IPS-18c (cell line): ENCODE results near the gene FRMD4B.

Experiments
- H3K4me3 ChIP-seq: 2 replicates; pipeline ENCODE4 v1.7.0; 2013; ENCODE audit warnings: low read depth, mild to moderate bottlenecking, low read length, moderate library complexity; ENCODE audit not compliant: insufficient read depth
- H3K9me3 ChIP-seq: one replicate; pipeline ENCODE4 v1.6.1; 2013; ENCODE audit warnings: mild to moderate bottlenecking, low read length, moderate library complexity; ENCODE audit not compliant: control insufficient read depth, insufficient read depth

FRMD4B gene

DNA sequence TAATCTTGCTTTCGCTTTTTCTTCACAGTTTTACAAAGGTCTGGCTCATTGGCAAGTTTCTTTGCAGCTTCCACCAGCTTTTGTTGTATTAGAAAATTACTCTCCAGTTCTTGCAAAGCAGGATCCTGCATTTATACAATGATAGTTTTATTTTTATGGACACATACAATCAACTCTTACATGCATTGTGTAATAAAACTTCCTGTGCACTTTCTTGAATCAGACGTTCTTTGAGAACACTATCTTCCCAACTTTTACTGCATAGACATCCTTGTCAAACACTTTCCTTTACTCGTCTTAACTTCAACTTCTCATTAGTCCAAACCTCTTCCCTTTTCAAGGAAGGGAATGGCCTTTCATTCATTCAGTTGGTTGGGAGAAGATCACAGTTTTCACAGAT, 192.1 kb downstream of the FRMD4B start:
- Histone ChIP-seq H3K4me3 (no peak overlapping the region), H3K9me3 (no peaks in the 10 kb centered on the region)

DNA sequence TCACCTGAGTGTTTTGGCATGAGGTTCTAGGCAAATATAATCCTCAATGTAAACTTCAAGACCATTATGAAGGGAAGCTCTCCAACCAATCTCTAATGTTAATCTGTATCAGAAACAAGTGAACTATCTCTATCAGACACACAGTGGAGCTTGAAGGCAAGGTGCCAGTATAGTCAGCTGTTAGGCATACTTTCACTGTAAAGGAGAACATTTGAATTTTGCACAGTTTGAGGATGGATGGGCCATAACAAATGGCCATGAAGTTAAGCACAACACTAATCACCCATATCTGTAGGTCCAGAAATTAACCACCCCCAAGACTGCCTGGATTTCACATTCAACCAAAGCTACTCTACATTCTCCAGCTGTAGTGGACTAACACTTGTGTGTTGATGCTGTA, 194.4 kb downstream of the FRMD4B start:
- no peaks in the 10 kb centered on the region for H3K9me3 ChIP-seq
- no peak overlapping the region for H3K4me3 ChIP-seq

DNA sequence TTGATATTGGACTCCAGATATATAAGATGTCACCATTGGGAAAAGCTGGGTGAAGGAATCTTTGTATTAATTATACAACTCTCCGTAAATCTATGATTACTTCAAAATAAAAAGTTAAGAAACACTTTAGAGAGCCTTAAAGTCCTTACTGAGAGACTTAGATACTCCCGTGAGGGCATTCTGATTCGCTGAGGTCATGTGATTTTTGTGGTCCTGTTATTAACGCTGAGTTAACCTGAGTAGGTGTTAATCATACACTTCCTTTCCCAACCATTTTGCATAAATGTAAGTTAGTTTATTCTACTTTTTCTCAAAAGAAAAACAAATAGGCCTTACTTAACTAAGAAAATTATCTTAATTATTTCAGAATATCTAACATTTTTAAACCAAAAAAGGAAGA, 196.4 kb downstream of the FRMD4B start:
- Histone ChIP-seq H3K4me3 (no peak overlapping the region), H3K9me3 (no peaks in the 10 kb centered on the region)

DNA sequence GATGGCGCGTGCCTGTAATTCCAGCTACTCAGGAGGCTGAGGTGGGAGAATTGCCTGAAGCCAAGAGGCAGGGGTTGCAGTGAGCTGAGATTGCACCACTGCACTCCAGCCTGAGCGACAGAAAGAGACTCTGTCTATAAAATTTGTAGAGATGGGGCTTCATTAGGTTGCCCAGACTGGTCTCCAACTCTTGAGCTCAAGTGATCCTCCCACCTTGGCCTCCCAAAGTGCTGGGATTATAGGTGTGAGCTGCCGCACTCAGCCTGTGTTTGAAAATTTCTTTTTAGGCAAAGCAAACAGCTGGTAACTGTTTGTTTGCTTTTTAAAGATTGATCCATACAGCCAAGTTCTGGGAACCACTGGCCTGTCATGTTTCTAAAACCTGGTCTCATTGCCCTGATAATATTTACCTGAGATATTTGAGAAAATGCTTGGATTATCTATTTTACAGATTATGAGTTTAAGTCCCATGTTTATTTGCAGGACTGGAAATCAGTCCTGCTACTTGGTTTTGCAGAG, 199.3 kb downstream of the FRMD4B start:
- Histone ChIP-seq H3K9me3 (no peaks in the 10 kb centered on the region), H3K4me3 (no peak overlapping the region)

DNA sequence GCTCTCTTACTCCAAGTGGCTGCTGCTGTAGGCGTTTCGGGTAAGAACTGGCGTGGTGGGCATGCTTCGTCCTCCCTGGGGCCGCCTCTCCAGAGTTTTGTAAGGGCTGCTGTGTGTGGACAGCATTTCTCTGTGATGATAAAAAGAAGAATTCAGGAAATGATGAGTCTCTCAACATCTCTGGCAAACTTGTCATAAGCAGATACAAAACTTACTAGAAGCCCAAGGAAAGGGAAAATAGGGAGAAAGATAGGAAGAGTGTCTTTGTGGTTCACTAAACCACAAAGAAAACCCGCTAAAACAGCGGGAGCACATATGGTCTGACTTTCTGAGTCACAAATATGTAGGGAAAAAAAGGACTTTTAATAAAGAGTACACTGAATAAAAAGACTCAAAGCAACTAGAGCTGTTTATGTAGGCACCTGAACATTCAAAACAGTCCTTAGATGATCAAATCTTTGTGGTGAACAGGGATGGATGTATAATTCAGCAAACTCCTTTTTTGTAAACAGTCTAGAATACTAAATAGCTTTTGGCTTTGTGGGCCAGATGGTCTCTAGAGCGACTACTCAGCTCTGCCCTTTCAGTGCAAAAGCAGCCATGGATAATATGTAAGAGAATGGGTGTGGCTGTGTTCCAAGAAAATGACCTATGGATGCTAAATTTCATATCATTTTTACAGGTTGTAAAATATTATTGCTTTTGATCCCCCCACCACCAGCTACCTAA, 203.1 kb downstream of the FRMD4B start:
- Histone ChIP-seq H3K9me3 (no peaks in the 10 kb centered on the region), H3K4me3 (no peak overlapping the region)

DNA sequence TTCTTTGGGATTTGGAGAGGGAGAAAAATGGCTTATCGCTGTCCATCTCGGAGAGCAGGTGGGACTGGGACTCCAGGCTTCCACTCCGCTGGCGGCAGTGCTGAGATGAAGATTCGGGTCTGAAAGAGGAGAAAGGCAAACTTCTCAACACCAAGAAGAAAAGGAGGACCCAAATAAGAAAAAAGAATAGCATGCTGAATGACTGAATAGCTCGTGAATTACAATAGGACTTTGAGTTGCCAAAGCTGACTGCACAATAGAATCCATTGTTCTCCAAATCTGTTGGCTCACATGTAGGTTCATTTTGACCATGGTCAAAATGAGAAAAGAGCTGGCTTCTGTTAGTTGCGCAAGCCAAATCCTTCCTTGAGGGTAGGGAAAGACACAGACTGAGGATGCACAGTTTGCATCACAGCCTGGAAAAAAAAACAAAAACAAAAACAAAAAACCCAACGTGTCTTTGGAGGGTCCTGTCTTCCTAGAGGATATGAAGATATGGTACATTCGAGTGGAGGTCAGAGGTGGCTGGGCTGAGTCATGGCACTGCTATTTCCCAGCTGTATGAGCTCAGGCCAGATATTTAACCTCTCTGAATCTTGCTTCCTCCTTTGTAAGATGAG, 204.2 kb downstream of the FRMD4B start:
- Histone ChIP-seq H3K4me3 (no peak overlapping the region), H3K9me3 (no peaks in the 10 kb centered on the region)

DNA sequence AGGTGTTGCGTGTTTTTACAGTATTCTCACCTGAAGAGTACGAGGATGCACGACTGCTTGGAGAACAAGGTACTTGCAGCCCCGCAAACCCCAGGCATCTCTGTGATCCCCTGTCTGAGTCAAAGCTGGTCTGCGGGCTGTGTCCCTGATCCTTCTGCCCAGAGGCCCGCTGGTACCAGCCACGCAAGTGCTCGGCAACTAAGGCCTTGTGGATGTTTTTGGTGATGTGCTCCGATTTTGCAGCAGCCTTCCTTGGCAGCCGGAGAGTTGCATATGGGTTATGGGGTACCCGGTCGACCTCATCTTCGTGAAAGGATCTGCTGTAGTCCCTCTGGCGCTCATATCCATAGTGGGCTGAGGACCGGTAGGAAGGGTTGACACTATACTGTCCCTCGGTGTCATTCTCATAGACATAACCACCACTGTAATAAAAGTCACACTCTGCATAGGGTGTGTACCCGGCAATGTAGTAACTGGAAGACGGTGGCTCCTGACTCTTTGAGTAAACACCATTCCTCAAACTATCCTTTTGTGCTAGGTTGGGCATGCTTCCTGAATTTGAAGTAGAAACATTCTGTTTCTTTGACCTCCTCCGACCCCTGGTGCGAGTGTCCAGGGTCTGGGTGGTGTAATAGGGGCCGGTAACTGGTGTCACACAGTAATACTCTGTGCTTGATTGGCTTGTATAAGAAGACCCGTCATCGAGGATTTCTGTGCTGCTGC, 204.9 kb downstream of the FRMD4B start:
- H3K4me3 ChIP-seq, result 0 out of 2 replicates have a peak overlapping the region, but pooled peaks have one; percentile 4
- H3K9me3 ChIP-seq, result no peaks in the 10 kb centered on the region

DNA sequence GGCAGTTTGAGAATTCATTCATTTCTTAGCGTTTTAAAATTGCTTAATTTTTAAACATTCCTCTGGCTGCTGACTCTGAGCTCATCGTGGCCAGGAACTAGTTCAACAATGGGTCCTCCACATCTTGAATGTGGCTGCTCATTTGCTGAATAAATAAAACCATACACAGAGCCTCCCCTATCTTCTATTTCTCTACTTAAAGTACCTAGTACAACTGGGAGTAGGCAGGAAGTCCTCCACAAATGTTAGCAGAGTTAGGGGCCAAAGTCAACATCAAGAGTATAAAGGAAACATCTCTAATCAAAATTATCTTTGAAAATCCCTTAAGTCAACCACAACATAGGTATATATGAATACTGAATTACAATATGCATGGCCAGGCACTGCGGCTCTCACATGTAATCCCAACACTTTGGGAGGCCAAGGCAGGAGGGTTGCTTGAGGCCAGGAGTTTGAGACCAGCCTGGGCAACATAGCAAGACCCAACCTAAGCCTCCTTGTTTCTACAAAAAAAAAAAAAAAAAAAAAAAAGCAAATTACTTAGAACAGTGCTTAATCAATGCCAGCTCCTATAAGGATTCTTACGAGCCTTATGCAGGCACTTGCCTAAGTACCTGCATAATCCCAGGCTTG, 206.0 kb downstream of the FRMD4B start:
- H3K9me3 ChIP-seq, result no peaks in the 10 kb centered on the region
- H3K4me3 ChIP-seq, result no peak overlapping the region

DNA sequence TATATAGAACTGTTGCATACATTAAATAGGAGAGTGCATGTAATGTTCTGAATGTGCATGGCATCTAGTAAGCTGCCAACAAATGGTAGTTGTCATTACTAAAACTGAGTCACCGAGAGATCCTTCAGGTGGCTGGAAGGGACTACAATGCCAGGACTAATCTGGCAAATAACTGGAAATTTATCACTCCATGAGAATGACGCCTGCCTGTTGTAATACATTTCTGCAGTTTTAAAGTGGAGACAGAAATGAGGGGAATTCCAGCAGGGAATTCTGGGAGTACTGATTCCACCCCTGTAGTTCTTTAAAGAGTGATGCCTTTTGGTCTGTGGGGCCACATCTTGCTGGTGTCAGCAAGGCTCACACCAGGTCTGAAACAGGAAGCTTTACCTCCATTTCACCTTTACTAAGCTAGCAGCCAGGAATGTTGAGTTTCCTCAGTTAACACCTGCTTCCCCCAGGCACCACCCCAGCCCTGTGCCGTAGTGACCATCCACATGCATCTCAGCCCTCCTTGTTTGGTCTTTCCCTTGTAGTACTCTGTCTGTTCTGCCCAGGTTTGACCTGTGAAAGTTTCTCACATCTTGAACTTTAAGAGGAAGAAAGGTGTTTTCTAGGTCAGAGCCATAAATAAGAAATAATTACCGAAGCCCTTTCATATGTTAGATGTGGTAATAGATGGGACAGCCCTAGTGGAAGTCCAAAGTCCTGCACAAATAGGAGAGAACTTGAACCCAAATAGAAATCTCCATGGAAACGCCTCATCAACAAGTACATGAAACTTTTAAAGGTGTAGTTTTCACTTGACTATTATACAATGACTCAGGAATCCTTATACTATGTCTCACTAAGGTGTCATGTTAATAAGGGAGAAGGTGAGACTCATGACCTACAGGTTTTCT, 206.8 kb downstream of the FRMD4B start:
- Histone ChIP-seq H3K4me3 (no peak overlapping the region), H3K9me3 (no peaks in the 10 kb centered on the region)

DNA sequence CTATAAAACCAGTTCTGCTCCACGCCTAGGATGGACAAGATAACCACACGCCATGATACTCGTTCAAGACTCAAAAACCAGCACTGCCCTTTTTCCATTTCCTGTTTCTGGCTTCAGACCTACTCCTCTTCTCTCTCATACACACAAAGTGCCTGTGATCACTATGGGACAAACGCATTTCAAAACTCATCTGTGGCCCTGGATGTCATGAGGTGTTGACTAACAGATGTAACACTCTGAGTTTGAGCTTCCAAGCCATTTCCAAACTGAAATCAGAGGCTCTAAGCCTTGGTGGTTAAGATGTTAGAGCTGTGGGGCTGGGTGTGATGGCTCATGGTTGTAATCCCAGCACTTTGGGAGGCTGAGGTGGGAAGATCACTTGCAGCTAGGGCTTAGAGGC, 207.8 kb downstream of the FRMD4B start:
- H3K4me3 ChIP-seq, result no peak overlapping the region
- H3K9me3 ChIP-seq, result no peaks in the 10 kb centered on the region

DNA sequence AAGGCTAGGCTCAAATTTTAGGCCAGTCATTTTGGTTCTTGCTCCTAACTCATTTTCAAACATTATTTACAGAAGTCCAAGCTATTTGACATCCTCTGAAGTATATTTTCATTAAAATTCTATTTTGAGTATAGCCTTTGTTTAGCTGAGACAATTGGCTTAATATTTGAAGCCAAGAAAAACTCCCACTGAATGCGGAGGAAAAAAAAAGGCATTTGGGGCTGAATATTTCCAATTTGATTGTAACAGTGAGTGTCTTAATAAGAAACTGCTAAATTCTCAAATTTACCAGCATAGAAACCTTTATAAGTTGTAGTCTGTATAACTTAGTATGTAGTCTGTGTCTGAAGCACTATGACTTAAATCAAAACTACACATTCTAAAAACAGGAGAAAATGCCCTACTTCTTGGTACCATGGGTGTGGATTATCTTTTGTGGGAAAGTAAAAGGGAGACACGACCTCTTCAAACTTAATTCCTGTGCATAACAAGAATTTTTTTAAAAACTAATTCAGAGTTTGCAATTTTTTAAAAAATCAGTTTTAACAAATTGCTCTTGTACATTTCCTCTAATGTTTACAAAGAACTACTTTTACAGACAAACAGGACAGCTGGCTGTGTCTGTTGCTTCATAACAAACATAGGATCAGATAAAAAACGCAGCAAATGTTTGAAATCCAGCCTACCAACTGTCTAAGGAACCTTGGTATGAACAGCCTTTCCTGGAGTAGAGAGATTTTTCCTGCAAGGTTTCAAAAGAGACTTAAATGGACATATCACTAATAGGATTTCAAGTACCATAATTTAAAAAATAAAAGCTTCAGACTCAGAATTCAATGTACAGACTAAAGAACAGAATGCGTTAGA, 210.8 kb downstream of the FRMD4B start:
- Histone ChIP-seq H3K4me3 (no peak overlapping the region), H3K9me3 (no peaks in the 10 kb centered on the region)

DNA sequence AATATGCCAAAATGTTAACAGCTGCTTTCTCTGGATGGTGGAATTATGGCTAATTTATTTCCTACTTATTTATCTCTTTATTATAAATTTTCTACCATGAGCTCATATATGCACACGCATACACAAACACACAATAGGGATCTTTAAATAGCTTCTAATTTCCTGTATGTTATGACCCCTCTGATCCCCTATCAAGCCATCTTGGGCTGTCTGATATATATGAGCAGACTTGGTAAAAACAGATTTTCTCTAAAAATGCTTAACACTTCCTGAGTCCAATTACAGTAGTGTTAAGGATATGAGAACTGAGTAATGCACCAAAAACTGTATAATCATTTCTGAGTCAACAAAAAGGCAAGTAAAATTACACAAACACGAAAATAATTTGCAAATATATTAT, 211.4 kb downstream of the FRMD4B start:
- no peak overlapping the region for H3K4me3 ChIP-seq

DNA sequence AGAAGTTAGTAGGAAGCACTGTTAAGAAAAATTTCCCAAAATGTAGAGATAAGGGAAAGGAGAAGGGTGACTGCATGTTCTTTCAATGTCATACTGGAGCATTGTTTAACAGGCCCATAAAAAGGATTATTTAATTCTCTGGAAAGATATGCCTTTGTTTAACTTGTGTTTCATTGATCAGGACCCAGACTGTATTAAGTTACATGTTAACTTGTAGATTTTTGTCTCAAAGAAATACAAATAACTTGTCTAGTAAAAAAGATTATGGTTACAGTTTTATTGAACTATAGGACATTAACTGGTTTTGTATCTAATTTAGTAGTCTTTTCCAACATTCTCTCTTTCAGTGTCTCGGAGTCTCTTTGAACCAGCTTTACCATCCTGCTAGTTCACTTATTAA, 213.8 kb downstream of the FRMD4B start:
- Histone ChIP-seq H3K9me3 (no peaks in the 10 kb centered on the region), H3K4me3 (no peak overlapping the region)

More for the DNA sequence above, 211.4 kb downstream of the FRMD4B start:
- no peaks in the 10 kb centered on the region for H3K9me3 ChIP-seq

DNA sequence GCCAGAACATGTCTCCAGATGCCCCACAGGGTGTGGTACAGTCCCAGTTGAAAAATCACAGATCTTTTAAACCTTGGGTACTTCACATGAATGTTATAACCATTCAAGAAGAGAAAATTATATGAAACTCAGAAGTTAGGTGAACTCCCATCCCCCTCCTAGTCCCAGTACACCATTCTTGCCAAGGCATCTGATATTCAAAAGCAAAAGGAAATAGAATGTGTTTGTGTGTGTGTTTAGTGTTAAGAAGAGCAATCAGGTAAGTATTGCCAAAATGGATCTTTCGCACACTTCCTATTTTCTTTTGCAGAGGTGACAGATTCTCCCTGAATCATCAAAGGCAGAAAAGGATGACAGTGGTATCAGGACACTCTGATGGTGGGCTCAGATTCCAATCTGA, 219.4 kb downstream of the FRMD4B start:
- no peaks in the 10 kb centered on the region for H3K9me3 ChIP-seq

DNA sequence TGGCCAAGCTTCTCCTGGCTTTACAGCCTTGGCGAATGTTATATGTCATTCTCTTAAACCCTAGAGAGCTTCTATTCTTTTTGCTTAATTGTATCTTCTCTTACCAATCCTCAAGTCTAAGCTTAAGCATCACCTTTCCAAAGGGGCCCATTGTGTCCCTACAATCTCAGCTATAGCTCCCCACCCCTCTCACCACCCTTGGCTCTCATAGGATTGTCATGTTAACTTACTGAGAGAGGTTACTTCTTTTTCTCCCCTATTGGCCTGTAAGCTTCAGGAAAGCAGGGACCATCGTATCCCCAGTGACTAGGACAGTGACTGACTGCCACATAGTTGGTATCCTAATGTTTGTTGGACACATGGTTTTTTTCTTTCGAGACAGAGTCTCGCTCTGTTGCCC, 220.1 kb downstream of the FRMD4B start:
- no peaks in the 10 kb centered on the region for H3K9me3 ChIP-seq

More for the DNA sequence above, 219.4 kb downstream of the FRMD4B start:
- H3K4me3 ChIP-seq, result no peak overlapping the region

DNA sequence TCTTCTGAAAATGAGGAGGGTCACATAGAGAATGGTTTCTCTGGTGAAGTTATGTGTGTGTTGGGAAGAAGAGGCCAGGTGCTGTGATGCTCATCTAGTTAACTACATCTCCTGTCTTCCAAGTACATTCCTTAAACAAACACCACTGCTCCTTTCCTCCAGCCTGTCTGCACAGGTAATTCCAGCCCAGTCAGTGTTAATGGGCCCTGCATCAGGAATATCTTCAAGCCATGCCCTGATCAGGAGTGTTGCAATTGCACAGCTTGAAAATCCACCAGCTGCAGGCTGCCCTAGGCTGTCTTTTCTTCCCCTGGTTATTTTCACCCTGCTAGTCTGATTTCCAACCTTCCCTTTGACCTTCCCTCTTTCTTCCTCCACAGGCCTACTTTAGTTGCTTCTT, 221.6 kb downstream of the FRMD4B start:
- Histone ChIP-seq H3K9me3 (no peaks in the 10 kb centered on the region), H3K4me3 (no peak overlapping the region)

More for the DNA sequence above, 220.1 kb downstream of the FRMD4B start:
- no peak overlapping the region for H3K4me3 ChIP-seq
